Measurements from ENCODE around the gene TCAIM. TPM values are rescaled to one million over a fixed set of nuclear protein-coding genes. Genes with fewer than 3 reads are reported as not detected.

The TCAIM gene
- total and polyA plus RNA-seq, 9 of the 15 experiments (the other 6 are each of a cell fraction or from before 2014, with no cell fraction given): 19.7 to 53.3 (median 36.9) TPM

DNA sequence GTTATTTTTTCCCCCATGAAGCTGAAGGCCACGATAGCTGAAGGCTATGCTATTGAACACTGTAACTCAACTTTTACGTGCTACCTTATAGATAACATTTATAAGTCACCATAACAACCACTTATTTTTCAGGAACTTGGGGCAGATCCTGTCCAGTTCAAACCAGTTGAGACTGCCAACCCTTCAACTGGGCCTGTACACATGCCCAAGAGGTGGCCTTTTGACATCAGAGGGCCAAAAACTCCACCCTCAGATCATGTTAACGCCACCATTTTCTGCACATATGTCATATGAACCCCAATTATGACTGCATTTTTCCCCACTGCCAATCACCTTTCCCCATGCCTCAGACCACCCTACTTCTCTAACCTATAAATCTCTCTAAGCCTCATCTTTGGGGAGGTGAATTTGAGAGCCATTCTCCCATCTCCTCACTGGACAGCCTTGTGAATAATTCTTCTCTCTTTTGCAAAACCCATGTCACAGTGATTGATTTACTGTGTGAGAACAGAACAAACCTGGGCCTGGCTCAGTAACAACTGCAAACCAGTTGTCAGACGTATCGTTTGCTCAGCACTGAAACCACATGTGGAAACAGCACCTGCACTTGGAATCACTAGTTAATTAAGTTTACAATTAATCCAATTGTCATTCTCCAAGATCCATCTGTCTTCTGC, 96.4 kb downstream of the TCAIM start (continued):
- TF ChIP-seq, protein P1, sequence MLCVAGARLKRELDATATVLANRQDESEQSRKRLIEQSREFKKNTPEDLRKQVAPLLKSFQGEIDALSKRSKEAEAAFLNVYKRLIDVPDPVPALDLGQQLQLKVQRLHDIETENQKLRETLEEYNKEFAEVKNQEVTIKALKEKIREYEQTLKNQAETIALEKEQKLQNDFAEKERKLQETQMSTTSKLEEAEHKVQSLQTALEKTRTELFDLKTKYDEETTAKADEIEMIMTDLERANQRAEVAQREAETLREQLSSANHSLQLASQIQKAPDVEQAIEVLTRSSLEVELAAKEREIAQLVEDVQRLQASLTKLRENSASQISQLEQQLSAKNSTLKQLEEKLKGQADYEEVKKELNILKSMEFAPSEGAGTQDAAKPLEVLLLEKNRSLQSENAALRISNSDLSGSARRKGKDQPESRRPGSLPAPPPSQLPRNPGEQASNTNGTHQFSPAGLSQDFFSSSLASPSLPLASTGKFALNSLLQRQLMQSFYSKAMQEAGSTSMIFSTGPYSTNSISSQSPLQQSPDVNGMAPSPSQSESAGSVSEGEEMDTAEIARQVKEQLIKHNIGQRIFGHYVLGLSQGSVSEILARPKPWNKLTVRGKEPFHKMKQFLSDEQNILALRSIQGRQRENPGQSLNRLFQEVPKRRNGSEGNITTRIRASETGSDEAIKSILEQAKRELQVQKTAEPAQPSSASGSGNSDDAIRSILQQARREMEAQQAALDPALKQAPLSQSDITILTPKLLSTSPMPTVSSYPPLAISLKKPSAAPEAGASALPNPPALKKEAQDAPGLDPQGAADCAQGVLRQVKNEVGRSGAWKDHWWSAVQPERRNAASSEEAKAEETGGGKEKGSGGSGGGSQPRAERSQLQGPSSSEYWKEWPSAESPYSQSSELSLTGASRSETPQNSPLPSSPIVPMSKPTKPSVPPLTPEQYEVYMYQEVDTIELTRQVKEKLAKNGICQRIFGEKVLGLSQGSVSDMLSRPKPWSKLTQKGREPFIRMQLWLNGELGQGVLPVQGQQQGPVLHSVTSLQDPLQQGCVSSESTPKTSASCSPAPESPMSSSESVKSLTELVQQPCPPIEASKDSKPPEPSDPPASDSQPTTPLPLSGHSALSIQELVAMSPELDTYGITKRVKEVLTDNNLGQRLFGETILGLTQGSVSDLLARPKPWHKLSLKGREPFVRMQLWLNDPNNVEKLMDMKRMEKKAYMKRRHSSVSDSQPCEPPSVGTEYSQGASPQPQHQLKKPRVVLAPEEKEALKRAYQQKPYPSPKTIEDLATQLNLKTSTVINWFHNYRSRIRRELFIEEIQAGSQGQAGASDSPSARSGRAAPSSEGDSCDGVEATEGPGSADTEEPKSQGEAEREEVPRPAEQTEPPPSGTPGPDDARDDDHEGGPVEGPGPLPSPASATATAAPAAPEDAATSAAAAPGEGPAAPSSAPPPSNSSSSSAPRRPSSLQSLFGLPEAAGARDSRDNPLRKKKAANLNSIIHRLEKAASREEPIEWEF (CRISPR knock-in tag; IDR thresholded peaks at IDR 0.05): no peak
- TF ChIP-seq, protein P2, sequence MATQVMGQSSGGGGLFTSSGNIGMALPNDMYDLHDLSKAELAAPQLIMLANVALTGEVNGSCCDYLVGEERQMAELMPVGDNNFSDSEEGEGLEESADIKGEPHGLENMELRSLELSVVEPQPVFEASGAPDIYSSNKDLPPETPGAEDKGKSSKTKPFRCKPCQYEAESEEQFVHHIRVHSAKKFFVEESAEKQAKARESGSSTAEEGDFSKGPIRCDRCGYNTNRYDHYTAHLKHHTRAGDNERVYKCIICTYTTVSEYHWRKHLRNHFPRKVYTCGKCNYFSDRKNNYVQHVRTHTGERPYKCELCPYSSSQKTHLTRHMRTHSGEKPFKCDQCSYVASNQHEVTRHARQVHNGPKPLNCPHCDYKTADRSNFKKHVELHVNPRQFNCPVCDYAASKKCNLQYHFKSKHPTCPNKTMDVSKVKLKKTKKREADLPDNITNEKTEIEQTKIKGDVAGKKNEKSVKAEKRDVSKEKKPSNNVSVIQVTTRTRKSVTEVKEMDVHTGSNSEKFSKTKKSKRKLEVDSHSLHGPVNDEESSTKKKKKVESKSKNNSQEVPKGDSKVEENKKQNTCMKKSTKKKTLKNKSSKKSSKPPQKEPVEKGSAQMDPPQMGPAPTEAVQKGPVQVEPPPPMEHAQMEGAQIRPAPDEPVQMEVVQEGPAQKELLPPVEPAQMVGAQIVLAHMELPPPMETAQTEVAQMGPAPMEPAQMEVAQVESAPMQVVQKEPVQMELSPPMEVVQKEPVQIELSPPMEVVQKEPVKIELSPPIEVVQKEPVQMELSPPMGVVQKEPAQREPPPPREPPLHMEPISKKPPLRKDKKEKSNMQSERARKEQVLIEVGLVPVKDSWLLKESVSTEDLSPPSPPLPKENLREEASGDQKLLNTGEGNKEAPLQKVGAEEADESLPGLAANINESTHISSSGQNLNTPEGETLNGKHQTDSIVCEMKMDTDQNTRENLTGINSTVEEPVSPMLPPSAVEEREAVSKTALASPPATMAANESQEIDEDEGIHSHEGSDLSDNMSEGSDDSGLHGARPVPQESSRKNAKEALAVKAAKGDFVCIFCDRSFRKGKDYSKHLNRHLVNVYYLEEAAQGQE (IDR thresholded peaks at IDR 0.05; ENCODE audit: borderline replicate concordance): peak; percentile 92
- TF ChIP-seq, protein P2 (CRISPR knock-in tag; IDR thresholded peaks at IDR 0.05; ENCODE audit: low read depth): no peak
- TF ChIP-seq ZNF23 (CRISPR knock-in tag; IDR thresholded peaks at IDR 0.05) (no peak), ZNF3 (CRISPR knock-in tag; IDR thresholded peaks at IDR 0.05) (no peak), KLF16 (IDR thresholded peaks at IDR 0.05) (peak; percentile 85), SUPT5H (IDR thresholded peaks at IDR 0.05) (peak; percentile 46), KLF1 (tag; IDR thresholded peaks at IDR 0.05) (no peak), L3MBTL2 (IDR thresholded peaks at IDR 0.05) (peak; percentile 60), RB1 (IDR thresholded peaks at IDR 0.05; ENCODE audit: low read depth) (no peak), TRIM24 (IDR thresholded peaks at IDR 0.05) (0 out of 4 replicates have a peak, but pooled peaks of 1 of the 2 experiments have one; percentile 9)
- TF ChIP-seq, protein P3, sequence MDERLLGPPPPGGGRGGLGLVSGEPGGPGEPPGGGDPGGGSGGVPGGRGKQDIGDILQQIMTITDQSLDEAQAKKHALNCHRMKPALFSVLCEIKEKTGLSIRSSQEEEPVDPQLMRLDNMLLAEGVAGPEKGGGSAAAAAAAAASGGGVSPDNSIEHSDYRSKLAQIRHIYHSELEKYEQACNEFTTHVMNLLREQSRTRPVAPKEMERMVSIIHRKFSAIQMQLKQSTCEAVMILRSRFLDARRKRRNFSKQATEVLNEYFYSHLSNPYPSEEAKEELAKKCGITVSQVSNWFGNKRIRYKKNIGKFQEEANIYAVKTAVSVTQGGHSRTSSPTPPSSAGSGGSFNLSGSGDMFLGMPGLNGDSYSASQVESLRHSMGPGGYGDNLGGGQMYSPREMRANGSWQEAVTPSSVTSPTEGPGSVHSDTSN (CRISPR knock-in tag; IDR thresholded peaks at IDR 0.05; ENCODE audit: low read depth): no peak
- TF ChIP-seq, protein P3 (tag; conservative IDR thresholded peaks at IDR 0.05; ENCODE audit: low read depth): peak; percentile 70

Measured in K562 (cell line).